Stimulated activated CD4-positive, alpha-beta T cell treated with anti-CD3 and anti-CD28 coated beads, Interleukin-4, amount 100 ng/mL, for 1 hour (primary cell): ENCODE measurements around the gene IGSF3.
"Not testable (repeated sequence)": the region's sequence is repeated elsewhere in the genome, so short reads cannot be mapped to it uniquely, and the experiment has no call there.

Experiments used
- DNase-seq: peaks from one replicate; pipeline ENCODE4 v3.0.0-alpha.2; 2020

The IGSF3 gene

DNA sequence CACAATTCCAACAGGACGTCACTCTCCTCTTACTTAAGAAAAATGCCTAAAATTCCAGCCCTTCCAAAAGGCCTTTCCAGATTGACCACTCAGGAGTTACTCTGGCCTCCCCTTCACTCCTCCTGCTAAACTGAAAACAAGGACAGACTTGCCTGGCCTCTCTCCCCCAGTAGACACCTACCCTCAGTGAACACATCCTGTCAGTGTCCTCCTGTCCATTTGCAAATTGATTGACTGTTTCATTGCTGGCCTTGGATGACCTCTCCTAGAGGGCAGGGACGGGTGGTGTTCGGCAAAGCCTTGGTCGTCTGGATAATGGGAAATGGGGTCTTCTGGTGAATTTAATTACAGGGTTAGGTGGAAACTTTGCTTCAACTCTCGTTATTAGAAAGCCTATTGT lies 8.9 kb downstream of the IGSF3 start:
- DNase-seq, result not testable (repeated sequence)

DNA sequence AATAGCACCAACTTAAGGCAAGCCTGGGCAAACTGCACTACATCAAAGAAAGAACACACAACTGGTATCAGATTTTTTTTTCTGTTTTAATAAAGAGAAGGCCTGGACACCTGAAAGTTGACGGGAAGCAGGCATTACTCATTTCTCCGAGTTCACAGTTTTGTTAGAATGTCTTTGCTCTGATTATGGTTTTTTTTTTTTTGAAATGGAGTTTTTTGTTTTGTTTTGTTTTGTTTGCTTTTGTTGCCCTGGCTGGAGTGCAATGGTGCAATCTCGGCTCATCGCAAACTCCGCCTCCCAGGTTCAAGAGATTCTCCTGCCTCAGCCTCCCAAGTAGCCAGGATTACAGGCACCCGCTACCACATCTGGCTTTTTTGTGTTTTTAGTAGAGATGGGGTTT lies 9.7 kb downstream of the IGSF3 start:
- not testable (repeated sequence) for DNase-seq

DNA sequence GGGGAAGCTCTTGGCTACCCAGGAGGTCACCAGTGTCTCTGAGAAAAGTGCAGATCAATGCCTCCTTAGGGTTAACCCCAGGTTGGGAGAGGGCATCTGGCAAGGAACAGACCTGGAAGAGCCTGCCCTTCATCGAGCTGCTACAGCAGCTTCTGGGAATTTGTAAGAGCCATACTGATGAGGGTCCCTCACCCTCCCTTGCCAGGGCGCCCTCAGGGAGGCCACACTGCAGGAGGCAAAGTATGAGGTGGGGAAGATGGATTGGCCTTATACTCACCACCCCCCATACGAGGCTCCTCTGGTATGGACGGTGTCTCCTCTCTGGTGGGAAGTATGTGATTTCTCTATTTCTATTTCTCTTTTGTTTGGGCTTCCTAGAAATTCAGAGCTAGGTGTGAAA lies 13.2 kb downstream of the IGSF3 start:
- no peak for DNase-seq

DNA sequence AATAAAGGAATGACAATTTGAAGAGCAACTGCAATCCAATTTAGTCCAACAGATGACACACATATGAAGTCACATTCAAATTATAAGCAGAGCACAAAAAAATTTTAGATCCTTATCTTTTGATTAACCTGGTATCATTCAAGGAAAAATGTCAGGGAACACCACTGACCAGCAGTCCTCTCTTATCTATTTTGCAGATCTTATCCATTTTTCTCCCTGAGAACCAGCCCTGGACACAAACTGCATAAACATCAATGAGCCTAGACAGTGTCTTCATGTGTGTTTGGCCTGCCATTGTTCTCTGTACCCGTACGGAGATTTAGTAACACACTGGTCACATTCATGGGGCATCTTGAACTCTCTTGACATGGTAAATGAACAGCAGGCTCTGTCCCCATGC lies 14.9 kb downstream of the IGSF3 start:
- DNase-seq, result not testable (repeated sequence)

DNA sequence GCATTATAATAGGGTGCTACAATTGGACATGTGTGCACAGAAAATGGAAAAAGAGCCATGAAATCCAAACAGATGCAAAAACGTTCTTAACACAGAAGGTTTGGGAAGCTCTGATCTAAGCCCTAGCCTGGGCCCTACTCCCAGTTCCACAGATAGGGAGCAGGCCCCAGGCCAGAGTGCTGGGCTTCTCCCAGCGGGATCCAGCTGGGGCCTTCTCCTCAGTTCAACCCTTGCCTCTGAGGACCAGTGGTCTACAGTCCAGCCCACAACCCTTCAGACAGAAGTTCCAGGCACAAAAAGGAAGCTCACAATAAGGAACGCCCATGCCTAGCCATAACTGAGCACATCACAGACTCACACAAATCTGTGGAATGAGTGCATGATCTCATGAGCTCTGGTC lies 16.8 kb downstream of the IGSF3 start:
- DNase-seq, result not testable (repeated sequence)

DNA sequence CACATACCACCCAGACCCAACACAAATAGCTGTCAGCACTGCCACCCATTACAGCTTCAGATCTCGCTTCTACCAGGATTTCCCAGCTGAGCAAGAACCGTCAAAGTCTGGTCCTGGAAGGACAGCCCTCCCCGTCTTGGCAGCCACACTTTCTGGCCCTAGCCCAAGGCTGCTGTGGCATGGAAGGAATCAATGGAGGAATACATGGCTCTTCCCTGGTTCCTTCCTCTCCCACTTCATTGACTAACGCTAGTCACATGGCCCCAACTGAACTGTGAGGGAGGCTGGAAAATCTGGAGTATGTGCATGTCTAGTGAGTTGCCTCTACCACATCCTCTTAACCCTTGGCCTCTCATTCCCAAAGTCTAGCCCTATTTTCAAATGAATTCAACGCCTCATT lies 18.5 kb downstream of the IGSF3 start:
- DNase-seq, result not testable (repeated sequence)

DNA sequence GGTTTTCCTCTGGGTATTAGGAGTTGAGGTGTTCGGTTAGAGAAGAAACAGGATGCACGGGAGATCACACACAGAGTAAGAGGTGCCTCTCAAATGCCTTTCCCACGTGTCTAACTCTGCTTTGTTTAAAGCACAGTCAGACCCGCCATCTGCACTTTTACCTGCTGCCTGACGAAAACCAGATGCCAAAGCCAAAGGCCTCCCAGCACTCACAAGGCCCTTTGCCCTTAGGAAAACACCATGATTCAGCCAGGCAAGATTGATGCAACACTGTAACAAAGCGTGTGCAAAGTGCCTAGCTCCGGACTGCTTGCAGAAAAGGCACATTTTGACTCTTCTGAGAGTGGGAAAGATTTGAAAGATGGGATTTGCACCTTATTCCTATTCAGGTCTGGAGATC lies 19.2 kb downstream of the IGSF3 start:
- not testable (repeated sequence) for DNase-seq

DNA sequence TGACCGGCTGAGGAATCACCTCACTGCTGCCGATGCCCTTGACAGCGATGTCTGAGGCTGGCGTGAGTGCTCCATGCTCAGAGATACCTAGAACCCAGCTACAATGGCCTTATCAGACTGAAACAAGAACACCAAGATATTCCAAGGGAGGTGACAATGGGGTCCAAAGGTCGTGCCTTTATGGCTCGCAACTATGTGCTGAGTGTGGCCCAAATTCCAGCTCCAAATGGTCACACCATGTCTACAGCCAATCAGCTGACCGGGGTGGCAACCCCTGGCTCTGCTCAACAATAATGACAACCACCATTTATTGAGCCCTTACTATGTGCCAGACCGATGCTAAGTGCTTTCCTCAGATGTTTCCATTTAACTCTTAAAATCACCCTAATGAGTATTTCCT lies 20.3 kb downstream of the IGSF3 start:
- DNase-seq, result not testable (repeated sequence)

DNA sequence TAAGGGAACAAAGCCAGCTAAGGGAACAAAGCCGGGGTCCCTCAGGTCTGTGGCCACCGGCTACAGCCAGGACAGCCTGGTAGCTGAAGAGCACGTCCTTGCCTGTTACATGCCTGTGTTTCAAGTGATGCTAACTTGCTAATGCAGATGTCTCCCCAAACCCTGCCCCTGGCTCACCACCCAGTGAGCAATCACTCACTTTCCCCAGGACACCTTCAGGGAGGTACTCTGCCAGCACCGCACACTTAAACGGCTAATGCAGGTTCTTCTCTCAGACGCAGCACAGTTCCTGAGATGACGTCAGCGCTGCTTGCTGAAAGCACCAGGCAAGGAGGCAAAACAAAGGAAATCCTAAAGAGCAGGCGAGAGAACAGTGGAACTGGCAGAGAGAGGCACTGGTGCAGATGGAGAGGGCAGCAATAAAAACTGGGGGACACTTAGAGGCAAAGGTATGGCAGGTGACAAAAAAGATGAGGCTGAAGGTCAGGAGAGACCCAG lies 20.8 kb downstream of the IGSF3 start:
- DNase-seq, result not testable (repeated sequence)

DNA sequence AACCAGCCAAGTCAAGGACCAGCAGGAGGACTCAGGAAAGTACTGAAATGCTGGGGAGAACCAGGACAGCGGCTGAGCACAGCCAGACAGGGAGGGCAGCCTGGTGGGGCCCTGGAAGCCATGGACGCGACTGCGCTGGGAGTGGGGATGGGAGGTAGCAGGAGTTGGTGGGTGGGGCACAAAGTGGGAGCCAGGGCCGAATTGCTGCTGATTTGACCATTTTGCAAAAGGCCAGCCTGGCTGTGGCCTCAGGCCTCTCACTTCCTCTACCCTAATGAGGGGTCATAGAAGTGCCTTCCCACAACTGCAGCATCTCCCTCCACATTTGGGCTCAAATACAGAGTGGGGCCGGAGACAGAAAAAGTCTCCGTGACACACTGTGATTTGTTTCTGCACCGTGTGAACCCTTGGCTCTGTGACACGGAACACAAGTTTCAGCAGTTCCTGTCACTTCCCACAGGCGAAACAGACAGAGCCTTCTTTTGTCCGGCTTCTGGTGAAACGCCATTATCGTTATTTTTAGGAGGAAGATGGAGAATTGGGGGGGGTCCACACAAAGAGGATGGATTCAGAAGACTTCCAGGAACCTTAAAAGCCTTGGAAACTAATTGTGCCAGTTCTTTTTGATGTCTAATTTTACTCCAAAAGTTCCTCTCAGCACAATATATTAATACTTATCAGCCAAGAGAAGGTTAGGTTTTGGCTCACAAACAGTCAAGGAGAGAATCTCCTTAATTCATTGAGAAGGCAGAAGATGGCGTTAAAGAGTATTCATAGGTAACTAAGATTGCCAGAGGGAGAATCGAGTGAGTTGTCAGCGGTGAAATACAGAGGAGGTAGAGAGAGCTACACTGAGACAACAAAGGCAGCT lies 21.5 kb downstream of the IGSF3 start:
- not testable (repeated sequence) for DNase-seq

DNA sequence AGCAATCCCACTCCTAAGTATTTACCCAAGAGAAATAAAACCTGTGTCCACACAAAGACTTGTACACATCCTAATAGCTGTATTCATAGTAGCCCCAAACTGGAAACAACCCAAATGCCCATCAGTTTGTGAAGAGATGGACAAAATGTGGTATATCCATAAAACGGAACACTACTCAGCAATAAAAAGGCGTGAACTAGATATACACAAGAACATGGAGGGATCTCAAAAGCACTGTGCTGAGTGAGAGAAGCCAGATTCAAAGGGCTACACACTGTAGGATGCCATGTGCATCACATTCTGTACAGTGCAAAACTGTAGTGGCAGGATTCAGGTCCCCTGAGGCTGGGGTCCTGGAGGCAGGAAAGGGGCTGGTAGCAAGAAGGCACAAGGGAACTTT lies 22.5 kb downstream of the IGSF3 start:
- DNase-seq, result not testable (repeated sequence)

DNA sequence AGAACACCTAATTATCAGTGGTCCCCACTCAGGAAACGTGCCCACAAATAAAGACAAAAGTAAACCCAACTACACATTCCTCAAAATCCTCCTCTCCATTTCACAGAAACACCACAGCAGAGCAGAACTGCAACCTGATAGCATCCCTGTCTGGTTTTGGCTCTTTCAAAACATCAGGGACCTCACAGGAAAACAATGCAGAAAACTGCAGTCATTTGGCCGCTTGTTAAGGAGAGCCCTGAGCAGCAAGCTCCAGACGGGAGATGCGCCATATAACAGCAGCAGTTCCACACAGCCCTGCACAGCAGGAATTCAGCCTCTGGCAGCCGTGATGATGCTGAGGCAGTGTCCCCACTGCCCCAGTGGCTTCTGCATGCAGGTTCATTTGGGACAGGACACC lies 23.4 kb downstream of the IGSF3 start:
- DNase-seq, result not testable (repeated sequence)

DNA sequence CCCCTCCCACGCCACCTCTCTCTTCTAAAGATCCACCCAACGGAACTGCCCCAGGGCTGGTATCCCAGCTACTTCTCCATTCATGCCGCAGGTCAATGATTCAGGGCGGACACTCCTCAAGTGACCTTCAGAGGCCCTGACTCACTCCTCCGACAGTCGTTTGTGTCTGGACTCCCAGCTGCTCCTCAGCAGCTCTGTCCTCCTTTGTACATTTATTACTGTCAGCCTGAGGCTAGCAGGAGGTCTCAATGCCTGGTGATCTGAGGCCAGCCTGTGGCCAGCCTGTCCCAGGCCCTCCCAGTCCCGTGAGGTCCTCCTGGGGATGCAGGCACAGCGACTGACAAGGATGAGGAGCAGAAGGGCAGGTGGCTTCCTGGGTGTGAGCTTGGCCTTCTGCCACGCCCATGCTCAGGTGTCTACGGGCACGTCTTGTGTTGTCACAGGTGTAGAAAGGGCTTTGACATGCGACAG lies 24.2 kb downstream of the IGSF3 start:
- not testable (repeated sequence) for DNase-seq

DNA sequence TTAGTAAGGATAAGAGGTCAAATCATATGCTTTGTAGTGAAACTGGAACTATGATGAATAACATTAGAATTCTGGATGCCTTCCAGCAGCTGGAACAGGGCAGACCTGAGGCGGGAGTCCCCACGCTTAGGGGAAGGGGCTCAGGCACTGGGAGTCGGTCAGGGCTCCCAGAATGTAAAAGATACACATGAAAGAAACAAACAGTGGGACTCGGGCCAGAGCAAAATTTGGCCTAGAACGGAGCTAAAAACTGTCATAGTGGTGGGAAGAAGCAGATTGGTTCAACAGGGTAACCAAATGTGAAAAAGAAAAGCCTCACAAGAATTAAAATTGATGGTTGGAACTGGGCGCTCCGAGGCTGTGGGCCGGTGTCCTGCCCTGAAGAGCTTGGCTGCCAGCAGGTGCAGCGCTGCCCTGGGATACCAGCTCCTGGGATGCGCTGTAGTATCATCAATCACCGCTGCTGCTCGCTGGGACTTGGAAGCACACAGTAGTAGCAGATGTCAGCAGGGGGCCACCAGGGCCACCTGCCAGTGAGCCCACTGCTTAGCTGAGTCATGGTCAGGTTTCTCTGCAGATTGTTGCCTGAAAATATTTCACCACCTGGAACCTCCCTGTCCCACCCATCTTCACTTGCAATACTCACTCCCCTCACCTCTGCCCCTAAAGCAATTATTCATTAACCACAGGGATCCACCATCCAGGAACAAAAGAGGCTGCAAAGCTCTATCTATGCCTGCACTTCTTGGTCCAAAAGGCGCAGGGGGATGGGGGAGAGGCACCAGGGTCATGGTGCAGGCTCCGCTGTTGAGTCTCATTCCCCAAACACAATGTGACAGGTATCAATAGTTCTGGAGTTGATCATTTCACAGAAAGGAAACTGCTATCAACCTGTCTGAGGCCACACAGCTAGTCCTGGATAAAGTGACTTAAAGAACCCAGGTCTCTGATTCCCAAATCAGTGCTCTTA lies 24.9 kb downstream of the IGSF3 start:
- DNase-seq, result not testable (repeated sequence)

DNA sequence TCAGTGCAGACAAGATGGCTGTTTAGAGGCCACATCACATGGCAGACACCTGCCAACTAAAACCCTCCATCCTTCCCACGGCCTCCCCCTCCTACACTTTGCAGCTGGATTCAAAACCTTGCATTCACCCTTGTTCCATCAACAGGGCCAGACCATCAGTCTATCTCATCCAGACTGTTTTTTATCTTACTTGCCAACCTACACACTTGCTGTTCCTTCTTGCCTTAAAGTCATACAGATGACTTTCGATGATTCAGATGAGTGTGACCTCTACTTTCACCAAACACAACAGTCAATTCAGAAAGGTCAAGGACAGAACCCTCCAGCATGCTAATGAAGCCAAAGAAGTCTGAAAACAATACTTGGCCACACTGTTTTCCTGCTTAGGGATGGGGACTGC lies 29.9 kb downstream of the IGSF3 start:
- DNase-seq, result not testable (repeated sequence)

DNA sequence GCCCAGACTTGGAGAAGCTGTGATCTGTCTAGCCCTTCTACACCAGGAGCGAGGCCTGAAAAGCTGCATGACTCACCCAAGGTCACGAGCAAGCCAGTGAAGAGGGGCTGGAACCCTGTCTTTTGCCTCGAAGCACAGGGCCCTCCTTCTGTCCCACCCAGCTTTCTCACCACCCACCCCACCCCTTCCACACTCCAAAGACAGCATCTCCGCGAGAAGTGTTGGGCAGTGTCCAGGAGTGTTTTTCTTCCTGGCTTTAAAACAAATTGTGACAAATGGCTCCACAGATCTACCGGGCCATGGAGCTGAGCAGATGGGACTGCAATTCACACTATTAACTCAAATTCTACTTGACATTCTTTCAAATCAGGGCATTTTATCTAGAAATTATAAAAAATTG lies 30.9 kb downstream of the IGSF3 start:
- not testable (repeated sequence) for DNase-seq

DNA sequence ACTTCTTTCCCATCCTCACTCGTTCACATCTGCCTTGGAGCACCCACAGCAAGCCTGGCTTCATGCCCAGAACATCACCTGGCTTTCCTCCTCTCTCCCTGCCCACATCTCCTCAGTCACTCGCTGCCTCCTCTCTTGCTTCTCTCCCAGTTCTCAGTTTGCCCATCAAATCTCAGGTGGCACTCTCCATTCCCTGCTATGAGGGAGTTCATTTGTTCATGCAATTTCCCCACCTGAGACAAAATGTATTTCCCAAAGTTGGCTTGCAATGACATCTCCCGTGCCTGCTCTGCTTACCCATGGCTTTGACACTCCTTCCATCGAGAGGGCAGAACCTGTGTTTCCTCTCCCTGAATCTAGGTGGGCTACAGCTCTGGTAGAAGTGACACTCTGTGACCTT lies 33.1 kb downstream of the IGSF3 start:
- DNase-seq, result not testable (repeated sequence)

DNA sequence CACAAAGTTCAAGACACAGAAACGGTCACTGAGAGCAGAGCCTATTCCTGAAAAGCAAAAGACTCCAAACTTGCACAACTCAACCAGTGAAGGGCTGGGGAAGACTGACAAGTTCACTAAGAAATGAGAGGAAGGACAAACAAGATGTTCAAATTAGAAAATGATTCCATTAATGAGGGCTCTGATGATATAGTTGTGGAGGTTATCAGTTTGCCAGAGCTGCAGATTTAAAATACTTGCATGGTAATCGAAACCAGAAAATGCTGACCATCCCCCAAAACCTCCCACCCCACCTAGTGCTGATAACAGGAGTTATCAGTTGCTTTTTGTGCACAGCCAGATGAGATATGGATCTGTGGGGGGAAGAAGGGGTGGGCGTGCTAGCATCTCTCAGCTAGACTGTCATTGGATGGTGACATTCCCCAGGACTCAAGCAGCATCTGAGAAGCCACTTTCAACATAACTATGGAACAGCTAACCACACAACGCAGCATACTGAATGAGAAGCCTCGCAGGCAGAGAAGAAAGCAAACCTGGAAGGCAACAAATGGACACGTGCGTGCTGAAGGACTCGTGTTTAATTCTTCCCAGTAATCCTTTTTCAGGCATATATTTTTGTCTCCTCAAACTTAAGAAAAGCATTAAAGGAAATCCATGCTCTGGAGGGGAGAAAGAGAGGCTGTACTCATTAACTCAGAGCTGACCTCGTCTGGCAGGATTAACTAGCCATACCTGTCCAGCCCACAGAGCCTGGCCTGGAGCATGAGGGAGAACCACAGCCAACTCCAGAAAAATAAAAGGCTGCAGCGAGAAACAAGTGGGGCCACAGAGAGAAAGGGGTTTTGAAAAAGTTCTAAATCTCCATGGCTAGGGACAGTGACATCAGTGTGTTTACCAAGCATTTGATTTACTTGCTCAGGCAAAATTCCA lies 35.3 kb downstream of the IGSF3 start:
- DNase-seq, result not testable (repeated sequence)

DNA sequence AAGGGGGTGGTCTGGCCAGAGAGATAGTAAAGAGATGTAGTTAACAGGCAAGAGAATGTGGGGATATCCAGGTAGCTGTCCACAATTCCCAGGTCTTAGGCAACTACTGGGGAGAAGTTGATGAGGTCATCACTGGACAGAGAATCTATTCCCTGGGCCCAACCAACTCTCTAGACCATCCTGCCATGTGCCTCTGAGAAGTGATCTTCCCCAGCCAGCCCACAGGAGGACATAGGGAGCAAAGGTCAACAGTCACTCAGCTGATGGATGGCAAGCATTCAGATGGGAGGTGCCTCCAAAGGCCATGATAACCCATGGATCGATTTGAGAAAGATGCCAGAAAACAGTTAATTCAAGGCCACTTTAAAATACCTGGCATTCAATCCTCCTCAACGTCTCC lies 36.0 kb downstream of the IGSF3 start:
- DNase-seq, result not testable (repeated sequence)

DNA sequence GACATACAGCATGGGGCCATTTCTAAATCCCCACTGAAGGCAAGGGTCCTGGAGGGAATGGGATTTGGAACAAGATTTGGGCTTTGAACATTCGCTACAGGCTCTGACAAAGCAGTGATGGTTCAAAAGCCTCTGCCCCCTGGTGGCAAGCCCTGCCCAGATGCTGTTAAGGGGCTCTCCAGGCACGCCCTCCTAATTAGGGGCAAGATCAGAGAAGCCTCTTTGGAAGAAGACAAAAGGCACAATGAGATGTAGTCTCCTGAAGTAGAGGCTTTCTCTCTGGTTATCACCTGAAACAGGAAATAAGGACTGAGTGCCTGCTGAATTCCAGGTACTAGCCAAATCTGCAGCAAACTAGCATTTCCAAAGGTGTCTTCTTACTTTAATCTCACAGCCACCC lies 37.5 kb downstream of the IGSF3 start:
- not testable (repeated sequence) for DNase-seq

DNA sequence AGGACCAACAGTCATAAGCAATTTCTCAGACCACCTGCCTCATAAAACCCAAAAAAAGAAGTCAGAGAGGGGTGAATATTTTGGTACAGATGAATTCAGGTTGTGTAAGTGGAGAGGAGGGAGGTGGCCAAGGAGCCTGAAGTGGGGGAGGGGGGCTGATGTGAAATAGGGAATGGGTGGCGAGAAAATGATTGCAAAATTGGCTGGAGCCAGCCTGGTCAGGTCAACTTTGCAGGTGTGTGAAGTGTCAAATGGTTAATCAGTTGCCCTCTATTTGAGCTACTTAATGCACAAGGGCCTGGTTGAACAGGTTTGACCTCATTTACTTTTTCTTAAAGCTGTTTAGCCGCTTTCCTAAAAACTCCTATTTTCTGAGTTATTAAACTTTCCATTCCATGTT lies 38.1 kb downstream of the IGSF3 start:
- DNase-seq, result not testable (repeated sequence)

DNA sequence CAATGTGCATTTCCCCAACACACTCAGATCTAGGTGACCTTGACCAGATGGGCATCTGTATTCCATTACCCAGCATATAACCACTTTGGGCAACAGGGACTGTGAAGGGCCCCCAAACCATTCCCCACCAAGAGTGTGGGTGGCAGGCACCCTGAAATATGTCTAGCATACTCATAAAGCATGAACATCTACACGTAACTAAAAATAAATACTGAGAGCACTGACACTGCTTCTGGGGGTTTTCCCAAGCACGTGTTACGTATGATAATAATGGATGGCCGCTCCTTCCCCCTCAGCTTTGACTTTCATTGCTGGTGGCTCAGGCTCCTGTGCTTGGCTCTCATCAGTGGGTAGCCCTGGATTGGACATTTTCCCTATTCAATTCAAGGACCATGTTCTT lies 39.1 kb downstream of the IGSF3 start:
- DNase-seq, result no peak
